K562 (cell line): Measurements from ENCODE around the gene TUT1. TPM values are rescaled to one million over a fixed set of nuclear protein-coding genes. Genes with fewer than 3 reads are reported as not detected.

Experiments
- DMBX1 ChIP-seq: fragments of 250-450 bp; sonication (Bioruptor Pico); IDR thresholded peaks from 2 replicates; pipeline ENCODE4 v1.8.0; 2022; ENCODE audit warnings: inconsistent platforms, mild to moderate bottlenecking, moderate library complexity, borderline replicate concordance
- EHMT2 ChIP-seq: fragments of 450-650 bp; IDR thresholded peaks from 2 replicates; pipeline ENCODE4 v1.6.1; 2018; ENCODE audit warnings: antibody characterized with exemption
- HNRNPUL1 ChIP-seq: fragments of 200-400 bp; formaldehyde crosslinking; IDR thresholded peaks from 2 replicates; pipeline ENCODE4 v1.6.1; 2017; ENCODE audit warnings: low read length
- ILK ChIP-seq: fragments of 450-650 bp; IDR thresholded peaks from 2 replicates; pipeline ENCODE4 v1.6.1; 2016; ENCODE audit warnings: missing genetic modification characterization, low read depth, mild to moderate bottlenecking, missing compliant biosample characterization, moderate library complexity, borderline replicate concordance
- KAT7 ChIP-seq: sonication (generic); formaldehyde crosslinking; IDR thresholded peaks from 2 replicates; pipeline ENCODE4 v1.8.0; 2022; ENCODE audit warnings: missing genetic modification reagents, mild to moderate bottlenecking, borderline replicate concordance
- NELFE ChIP-seq: IDR thresholded peaks from 2 replicates; pipeline ENCODE4 v1.6.1; 2011; ENCODE audit warnings: mild to moderate bottlenecking; ENCODE audit not compliant: insufficient read depth, insufficient read length
- NFE2L1 ChIP-seq: fragments of 450-650 bp; IDR thresholded peaks from 2 replicates; pipeline ENCODE4 v1.6.1; 2016; ENCODE audit warnings: missing genetic modification characterization, low read depth, mild to moderate bottlenecking, missing compliant biosample characterization, moderate library complexity, borderline replicate concordance
- NFIC ChIP-seq: fragments of 450-650 bp; IDR thresholded peaks from 2 replicates; pipeline ENCODE4 v1.6.1; 2017; ENCODE audit warnings: mild to moderate bottlenecking, inconsistent platforms
- NR3C1 ChIP-seq: sonication (generic); formaldehyde crosslinking; IDR thresholded peaks from 2 replicates; pipeline ENCODE4 v1.8.1; 2022; ENCODE audit warnings: missing genetic modification reagents
- PTRF ChIP-seq: fragments of 450-650 bp; IDR thresholded peaks from 2 replicates; pipeline ENCODE4 v1.6.1; 2016; ENCODE audit warnings: mild to moderate bottlenecking, missing genetic modification characterization, missing compliant biosample characterization
- TCF7 ChIP-seq: sonication (generic); IDR thresholded peaks from 2 replicates; pipeline ENCODE4 v1.6.1; 2016; ENCODE audit warnings: antibody characterized with exemption, borderline replicate concordance
- ZNF217 ChIP-seq: sonication (generic); formaldehyde crosslinking; IDR thresholded peaks from 2 replicates; pipeline ENCODE4 v1.8.0; 2022; ENCODE audit warnings: mild to moderate bottlenecking, missing genetic modification reagents
- ZNF384 ChIP-seq: IDR thresholded peaks from 2 replicates; pipeline ENCODE4 v1.6.1; 2012; ENCODE audit warnings: low read depth, low read length, improper control_type of control experiment
- polyA plus RNA-seq, 8 experiments: library from polyadenylated mRNA; depleted of rRNA in 4 of 8; stranded (reverse) in 5 of 8; unstranded in 3 of 8; fragments of >200 nt; fragmentation: Nextera tagmentation in 2 of 8; fragmentation: Illumina TruSeq in 1 of 8; extraction: Ambion mirVana in 2 of 8; extraction: Trizol in 1 of 8; gene quantifications; 2 replicates each; pipeline versions ENCODE4 v1.2.1 to v1.2.3, GENCODE V29; 2011 to 2014; ENCODE audit warnings: inconsistent platforms in 1 of 8, missing spikeins in 1 of 8
- total RNA-seq, 7 experiments: library from RNA; depleted of rRNA in 6 of 7; stranded (reverse); fragments of >200 nt in 6 of 7; fragmentation: Illumina TruSeq in 2 of 7; extraction: Trizol in 2 of 7; gene quantifications; 2 replicates each; pipeline versions ENCODE4 v1.2.1 to v1.2.3, GENCODE V29; 2011 to 2021; ENCODE audit warnings: low replicate concordance in 1 of 7
- TF ChIP-seq, protein P1 (sequence below): fragments of 450-650 bp; IDR thresholded peaks from 2 replicates; pipeline ENCODE4 v1.6.1; 2014; ENCODE audit warnings: low read depth, mild to moderate bottlenecking, moderate library complexity, borderline replicate concordance
- TF ChIP-seq, protein P2 (sequence below): IDR thresholded peaks from 3 replicates; pipeline ENCODE4 v1.6.1; 2011; ENCODE audit warnings: borderline replicate concordance, mild to moderate bottlenecking; ENCODE audit not compliant: insufficient read length, insufficient read depth
- TF ChIP-seq, protein P3 (sequence below): fragments of 450-650 bp; IDR thresholded peaks from 2 replicates; pipeline ENCODE4 v1.6.1; 2016
- TF ChIP-seq, protein P4 (sequence below): fragments of 450-650 bp; IDR thresholded peaks from 2 replicates; pipeline ENCODE4 v1.7.0; 2016; ENCODE audit warnings: borderline replicate concordance
- TF ChIP-seq, protein P5 (sequence below): sonication (generic); formaldehyde crosslinking; IDR thresholded peaks from 2 replicates; pipeline ENCODE4 v1.8.0; 2022; ENCODE audit warnings: mild to moderate bottlenecking, missing genetic modification reagents

TUT1 gene
- total and polyA plus RNA-seq, 9 of the 15 experiments (the other 6 are each of a cell fraction or from before 2014, with no cell fraction given): 0.66 to 44.3 (median 15.7) TPM

DNA sequence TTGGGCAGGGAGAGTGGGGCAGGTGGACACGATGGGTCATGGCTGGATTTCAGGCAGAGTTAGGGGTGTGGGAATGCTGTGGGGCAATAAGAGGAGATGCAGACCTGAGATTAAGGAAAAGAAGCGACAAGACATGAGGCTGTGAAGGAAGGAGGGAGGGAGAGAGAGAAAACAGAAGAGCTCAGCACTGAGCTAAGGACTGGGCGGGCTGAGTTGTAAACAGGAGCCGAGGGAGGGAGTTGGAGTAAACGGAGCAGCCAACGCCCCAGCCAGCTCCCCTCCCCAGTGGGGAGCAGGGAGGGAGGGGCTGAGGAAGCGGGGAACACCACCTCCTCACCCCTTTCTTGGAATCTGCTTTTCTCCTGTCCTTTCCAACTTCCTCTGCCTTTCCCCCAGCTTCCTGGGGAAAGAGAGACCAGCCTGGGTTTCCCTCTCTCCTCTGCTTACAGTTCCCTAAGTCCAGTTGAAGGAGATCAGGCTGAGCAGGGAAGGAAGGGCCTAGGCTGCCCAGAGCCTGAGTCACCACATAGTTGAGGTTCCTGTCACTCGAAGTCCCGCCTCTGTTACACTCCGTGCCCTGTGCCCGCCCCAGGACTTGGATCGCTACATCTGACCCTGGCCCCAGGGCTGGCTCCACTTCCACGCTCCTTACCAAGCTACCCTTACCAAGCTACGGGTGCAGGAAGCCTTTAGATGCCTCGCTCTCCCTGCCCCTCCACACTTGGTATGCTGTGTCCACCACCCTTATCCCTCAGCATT, 38.1 kb downstream of the TUT1 start (continued):
- TF ChIP-seq KAT7 (no peak), HNRNPUL1 (no peak), EHMT2 (peak; percentile 87), NELFE (no peak), DMBX1 (CRISPR knock-in tag) (no peak), ILK (tag) (no peak), NFE2L1 (tag) (no peak), ZNF384 (peak; percentile 48), NFIC (peak; percentile 48), PTRF (no peak), NR3C1 (CRISPR knock-in tag) (no peak), TCF7 (no peak), ZNF217 (CRISPR knock-in tag) (no peak)
- TF ChIP-seq, protein P1, sequence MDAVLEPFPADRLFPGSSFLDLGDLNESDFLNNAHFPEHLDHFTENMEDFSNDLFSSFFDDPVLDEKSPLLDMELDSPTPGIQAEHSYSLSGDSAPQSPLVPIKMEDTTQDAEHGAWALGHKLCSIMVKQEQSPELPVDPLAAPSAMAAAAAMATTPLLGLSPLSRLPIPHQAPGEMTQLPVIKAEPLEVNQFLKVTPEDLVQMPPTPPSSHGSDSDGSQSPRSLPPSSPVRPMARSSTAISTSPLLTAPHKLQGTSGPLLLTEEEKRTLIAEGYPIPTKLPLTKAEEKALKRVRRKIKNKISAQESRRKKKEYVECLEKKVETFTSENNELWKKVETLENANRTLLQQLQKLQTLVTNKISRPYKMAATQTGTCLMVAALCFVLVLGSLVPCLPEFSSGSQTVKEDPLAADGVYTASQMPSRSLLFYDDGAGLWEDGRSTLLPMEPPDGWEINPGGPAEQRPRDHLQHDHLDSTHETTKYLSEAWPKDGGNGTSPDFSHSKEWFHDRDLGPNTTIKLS: no peak
- TF ChIP-seq, protein P2, sequence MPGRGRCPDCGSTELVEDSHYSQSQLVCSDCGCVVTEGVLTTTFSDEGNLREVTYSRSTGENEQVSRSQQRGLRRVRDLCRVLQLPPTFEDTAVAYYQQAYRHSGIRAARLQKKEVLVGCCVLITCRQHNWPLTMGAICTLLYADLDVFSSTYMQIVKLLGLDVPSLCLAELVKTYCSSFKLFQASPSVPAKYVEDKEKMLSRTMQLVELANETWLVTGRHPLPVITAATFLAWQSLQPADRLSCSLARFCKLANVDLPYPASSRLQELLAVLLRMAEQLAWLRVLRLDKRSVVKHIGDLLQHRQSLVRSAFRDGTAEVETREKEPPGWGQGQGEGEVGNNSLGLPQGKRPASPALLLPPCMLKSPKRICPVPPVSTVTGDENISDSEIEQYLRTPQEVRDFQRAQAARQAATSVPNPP: no peak
- TF ChIP-seq, protein P3, sequence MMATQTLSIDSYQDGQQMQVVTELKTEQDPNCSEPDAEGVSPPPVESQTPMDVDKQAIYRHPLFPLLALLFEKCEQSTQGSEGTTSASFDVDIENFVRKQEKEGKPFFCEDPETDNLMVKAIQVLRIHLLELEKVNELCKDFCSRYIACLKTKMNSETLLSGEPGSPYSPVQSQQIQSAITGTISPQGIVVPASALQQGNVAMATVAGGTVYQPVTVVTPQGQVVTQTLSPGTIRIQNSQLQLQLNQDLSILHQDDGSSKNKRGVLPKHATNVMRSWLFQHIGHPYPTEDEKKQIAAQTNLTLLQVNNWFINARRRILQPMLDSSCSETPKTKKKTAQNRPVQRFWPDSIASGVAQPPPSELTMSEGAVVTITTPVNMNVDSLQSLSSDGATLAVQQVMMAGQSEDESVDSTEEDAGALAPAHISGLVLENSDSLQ: peak; percentile 77
- TF ChIP-seq, protein P4, sequence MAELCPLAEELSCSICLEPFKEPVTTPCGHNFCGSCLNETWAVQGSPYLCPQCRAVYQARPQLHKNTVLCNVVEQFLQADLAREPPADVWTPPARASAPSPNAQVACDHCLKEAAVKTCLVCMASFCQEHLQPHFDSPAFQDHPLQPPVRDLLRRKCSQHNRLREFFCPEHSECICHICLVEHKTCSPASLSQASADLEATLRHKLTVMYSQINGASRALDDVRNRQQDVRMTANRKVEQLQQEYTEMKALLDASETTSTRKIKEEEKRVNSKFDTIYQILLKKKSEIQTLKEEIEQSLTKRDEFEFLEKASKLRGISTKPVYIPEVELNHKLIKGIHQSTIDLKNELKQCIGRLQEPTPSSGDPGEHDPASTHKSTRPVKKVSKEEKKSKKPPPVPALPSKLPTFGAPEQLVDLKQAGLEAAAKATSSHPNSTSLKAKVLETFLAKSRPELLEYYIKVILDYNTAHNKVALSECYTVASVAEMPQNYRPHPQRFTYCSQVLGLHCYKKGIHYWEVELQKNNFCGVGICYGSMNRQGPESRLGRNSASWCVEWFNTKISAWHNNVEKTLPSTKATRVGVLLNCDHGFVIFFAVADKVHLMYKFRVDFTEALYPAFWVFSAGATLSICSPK: no peak; the same call in 1 of the 2 replicates
- TF ChIP-seq, protein P5, sequence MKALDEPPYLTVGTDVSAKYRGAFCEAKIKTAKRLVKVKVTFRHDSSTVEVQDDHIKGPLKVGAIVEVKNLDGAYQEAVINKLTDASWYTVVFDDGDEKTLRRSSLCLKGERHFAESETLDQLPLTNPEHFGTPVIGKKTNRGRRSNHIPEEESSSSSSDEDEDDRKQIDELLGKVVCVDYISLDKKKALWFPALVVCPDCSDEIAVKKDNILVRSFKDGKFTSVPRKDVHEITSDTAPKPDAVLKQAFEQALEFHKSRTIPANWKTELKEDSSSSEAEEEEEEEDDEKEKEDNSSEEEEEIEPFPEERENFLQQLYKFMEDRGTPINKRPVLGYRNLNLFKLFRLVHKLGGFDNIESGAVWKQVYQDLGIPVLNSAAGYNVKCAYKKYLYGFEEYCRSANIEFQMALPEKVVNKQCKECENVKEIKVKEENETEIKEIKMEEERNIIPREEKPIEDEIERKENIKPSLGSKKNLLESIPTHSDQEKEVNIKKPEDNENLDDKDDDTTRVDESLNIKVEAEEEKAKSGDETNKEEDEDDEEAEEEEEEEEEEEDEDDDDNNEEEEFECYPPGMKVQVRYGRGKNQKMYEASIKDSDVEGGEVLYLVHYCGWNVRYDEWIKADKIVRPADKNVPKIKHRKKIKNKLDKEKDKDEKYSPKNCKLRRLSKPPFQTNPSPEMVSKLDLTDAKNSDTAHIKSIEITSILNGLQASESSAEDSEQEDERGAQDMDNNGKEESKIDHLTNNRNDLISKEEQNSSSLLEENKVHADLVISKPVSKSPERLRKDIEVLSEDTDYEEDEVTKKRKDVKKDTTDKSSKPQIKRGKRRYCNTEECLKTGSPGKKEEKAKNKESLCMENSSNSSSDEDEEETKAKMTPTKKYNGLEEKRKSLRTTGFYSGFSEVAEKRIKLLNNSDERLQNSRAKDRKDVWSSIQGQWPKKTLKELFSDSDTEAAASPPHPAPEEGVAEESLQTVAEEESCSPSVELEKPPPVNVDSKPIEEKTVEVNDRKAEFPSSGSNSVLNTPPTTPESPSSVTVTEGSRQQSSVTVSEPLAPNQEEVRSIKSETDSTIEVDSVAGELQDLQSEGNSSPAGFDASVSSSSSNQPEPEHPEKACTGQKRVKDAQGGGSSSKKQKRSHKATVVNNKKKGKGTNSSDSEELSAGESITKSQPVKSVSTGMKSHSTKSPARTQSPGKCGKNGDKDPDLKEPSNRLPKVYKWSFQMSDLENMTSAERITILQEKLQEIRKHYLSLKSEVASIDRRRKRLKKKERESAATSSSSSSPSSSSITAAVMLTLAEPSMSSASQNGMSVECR (CRISPR knock-in tag): no peak
